Testis (tissue), 3 donors: ENCODE data around the gene CTNNA2. TPM values are rescaled to one million over a fixed set of nuclear protein-coding genes. Genes with fewer than 3 reads are reported as not detected.

ENCODE experiments used
- DNase-seq: peaks from one replicate; pipeline ENCODE4 v3.0.0-alpha.2; 2019
- H3K27ac ChIP-seq, 2 donors: fragments of 200-600 bp; sonication (generic); one replicate each; pipeline ENCODE4 v1.5.1; 2019
- H3K27me3 ChIP-seq: fragments of 200-600 bp; sonication (generic); one replicate; pipeline ENCODE4 v1.5.1; 2019
- H3K36me3 ChIP-seq: fragments of 200-600 bp; sonication (generic); one replicate; pipeline ENCODE4 v1.5.1; 2017; ENCODE audit warnings: low read depth; ENCODE audit errors: missing control alignments
- H3K4me1 ChIP-seq: fragments of 200-600 bp; sonication (generic); one replicate; pipeline ENCODE4 v1.5.1; 2019
- H3K4me3 ChIP-seq, 2 donors: fragments of 200-600 bp; sonication (generic); one replicate each; pipeline ENCODE4 v1.5.1; 2017 to 2019
- H3K9me3 ChIP-seq: fragments of 200-600 bp; sonication (generic); one replicate; pipeline ENCODE4 v1.5.1; 2017
- POLR2A ChIP-seq: fragments of 450-650 bp; IDR thresholded peaks from one replicate; pipeline ENCODE4 v1.6.1; 2017; ENCODE audit warnings: antibody characterized with exemption, mild to moderate bottlenecking, moderate library complexity
- WGBS, 2 donors: methylation state at CpG; one replicate each; pipeline ENCODE4 v1.1.5; 2018; 5-methylcytosine and 5-hydroxymethylcytosine counted together
- intact Hi-C: fragments of 100-400 bp; cut with DNase I; formaldehyde crosslinking; loops from one replicate; pipeline ENCODE4 v1.15.1; 2023; ENCODE audit warnings: low total_unique reads
- polyA plus RNA-seq: library from polyadenylated mRNA; stranded (reverse); fragments of 350-450 nt; fragmentation: Illumina TruSeq; extraction: RNeasy Lipid Tissue Mini Kit (QIAGEN cat#74804); gene quantifications from one replicate; pipeline ENCODE4 v1.2.3, GENCODE V29; 2014; ENCODE audit warnings: low read depth, low replicate concordance; ENCODE audit not compliant: insufficient read depth
- total RNA-seq, 2 donors: library from RNA; depleted of rRNA; stranded (reverse); fragments of >200 nt; gene quantifications; one replicate each; pipeline ENCODE4 v1.2.3, GENCODE V29; 2016
- TF ChIP-seq, protein P1 (sequence below), 3 experiments: fragments of 450-650 bp in 2 of 3; fragments of 200-600 bp in 1 of 3; sonication (generic) in 1 of 3; IDR thresholded peaks; one replicate each; pipeline ENCODE4 v1.5.1; 2016 to 2019; ENCODE audit warnings: antibody characterized with exemption in 3 of 3, mild to moderate bottlenecking in 2 of 3, moderate library complexity in 1 of 3

Gene CTNNA2
- total and polyA plus RNA-seq, 3 donors from 2014 or later = 36.8 to 44.5 (median 43.4) TPM

DNA sequence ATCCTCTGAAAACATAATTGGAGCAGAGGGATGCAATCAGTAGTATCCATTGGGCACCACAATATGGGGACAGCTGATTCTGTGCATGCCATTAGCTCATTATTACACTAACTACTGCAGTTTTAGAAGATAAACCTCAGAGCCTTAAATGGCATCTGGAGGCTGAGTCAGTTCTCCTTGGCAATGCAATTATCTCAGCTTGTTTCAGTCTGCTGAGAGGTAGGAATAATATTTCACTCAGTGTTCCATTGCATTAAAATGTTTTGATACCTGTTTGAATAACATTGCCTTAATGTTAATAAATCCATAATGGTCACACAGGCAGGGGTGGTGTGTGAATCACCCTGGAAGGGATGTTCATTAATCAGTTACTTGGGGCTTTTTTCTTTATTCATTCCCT lies 482.1 kb downstream of the CTNNA2 start:
- intact Hi-C loops = no loop called here
- Histone ChIP-seq H3K27ac (no peak overlapping the region), H3K9me3 (no peaks in the 10 kb centered on the region), H3K36me3 (no peaks in the 10 kb centered on the region), H3K27me3 (no peaks in the 10 kb centered on the region), H3K4me1 (no peaks in the 10 kb centered on the region), H3K4me3 (no peak overlapping the region)
- no peak for DNase-seq
- TF ChIP-seq, protein P1, sequence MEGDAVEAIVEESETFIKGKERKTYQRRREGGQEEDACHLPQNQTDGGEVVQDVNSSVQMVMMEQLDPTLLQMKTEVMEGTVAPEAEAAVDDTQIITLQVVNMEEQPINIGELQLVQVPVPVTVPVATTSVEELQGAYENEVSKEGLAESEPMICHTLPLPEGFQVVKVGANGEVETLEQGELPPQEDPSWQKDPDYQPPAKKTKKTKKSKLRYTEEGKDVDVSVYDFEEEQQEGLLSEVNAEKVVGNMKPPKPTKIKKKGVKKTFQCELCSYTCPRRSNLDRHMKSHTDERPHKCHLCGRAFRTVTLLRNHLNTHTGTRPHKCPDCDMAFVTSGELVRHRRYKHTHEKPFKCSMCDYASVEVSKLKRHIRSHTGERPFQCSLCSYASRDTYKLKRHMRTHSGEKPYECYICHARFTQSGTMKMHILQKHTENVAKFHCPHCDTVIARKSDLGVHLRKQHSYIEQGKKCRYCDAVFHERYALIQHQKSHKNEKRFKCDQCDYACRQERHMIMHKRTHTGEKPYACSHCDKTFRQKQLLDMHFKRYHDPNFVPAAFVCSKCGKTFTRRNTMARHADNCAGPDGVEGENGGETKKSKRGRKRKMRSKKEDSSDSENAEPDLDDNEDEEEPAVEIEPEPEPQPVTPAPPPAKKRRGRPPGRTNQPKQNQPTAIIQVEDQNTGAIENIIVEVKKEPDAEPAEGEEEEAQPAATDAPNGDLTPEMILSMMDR (IDR thresholded peaks at IDR 0.05) = no peak
- TF ChIP-seq POLR2A = no peak

DNA sequence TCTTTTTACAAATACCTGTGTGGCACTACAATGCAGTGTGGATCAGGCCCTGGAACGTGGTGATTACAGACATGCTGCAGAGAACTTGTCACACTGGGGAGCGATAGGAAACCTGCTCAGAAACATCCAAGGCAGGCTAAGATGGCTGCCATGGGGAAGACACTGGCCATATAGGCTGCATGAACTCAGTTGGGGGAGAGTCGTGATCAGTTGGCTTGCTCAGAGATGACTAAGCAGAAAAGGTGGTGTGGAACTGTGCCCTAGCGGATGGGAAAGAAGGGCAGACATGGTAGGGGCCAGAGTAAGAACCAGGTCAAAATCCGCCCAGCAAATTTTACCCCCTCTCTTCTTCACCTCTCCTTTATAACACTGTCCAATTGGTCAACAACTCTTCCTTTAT lies 483.9 kb downstream of the CTNNA2 start:
- Histone ChIP-seq H3K4me3 (no peak overlapping the region), H3K27ac (no peak overlapping the region), H3K9me3 (no peaks in the 10 kb centered on the region), H3K36me3 (no peaks in the 10 kb centered on the region), H3K27me3 (no peaks in the 10 kb centered on the region), H3K4me1 (no peaks in the 10 kb centered on the region)
- no peak for TF ChIP-seq POLR2A
- DNase-seq = no peak
- 85 to 93% methylated on average over 5 of the region's 5 CpGs for WGBS, 2 donors
- intact Hi-C loops = no loop called here

GRCh38 chr2:80001701-80002101 lies 488.9 kb downstream of the CTNNA2 start:
- Histone ChIP-seq H3K27ac (no peak overlapping the region), H3K4me1 (no peaks in the 10 kb centered on the region), H3K4me3 (no peak overlapping the region), H3K27me3 (no peaks in the 10 kb centered on the region), H3K36me3 (no peaks in the 10 kb centered on the region), H3K9me3 (no peaks in the 10 kb centered on the region)
- 44 to 48% methylated on average over 5 of the region's 5 CpGs for WGBS, 2 donors
- TF ChIP-seq POLR2A = no peak
- TF ChIP-seq, protein P1 (IDR thresholded peaks at IDR 0.05) = no peak
- intact Hi-C loops = no loop called here
- DNase-seq = no peak

- no peaks in the 10 kb centered on the region for H3K36me3 ChIP-seq
- no peak for TF ChIP-seq POLR2A
- H3K4me3 ChIP-seq = no peak overlapping the region
- intact Hi-C loops = no loop called here
- H3K27ac ChIP-seq = no peak overlapping the region
- no peaks in the 10 kb centered on the region for H3K4me1 ChIP-seq
- H3K27me3 ChIP-seq = no peaks in the 10 kb centered on the region
- H3K9me3 ChIP-seq = no peaks in the 10 kb centered on the region
- DNase-seq = no peak
- WGBS, 2 donors = 65 to 75% methylated on average over 3 of the region's 3 CpGs
Observed at GRCh38 chr2:80002112-80002511, 489.3 kb downstream of the CTNNA2 start.

DNA sequence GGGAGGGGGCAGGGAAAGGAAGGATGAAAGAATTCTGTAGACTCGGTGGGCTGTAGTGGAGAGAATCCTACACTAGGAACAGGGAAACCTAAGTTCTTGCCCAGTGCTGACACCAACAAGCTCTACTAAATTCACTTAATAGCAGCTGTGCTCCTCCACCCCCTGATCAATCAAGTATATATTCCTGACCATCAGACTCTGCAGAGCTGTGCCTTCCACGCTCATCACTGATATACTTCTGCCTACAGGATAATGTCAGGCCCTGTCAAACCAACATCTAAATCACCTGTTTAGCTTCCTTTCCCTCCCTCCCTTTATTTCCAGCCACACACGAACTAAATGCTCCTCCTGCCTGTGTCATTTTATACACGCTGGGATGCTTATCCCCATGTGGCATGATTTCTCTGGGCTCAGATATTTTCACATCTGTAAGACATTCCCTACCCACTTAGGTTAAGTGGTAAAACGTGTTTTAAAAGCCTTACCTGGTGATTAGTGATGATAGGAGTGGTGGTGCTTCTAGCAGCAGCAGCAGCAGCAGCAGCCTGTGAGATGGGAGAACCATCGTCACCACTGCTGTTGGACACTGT lies 489.8 kb downstream of the CTNNA2 start:
- no peak for TF ChIP-seq POLR2A
- TF ChIP-seq, protein P1 (IDR thresholded peaks at IDR 0.05) = no peak
- no peak overlapping the region for H3K27ac ChIP-seq
- WGBS, 2 donors = 77 to 78% methylated on average over 6 of the region's 6 CpGs
- H3K27me3 ChIP-seq = no peaks in the 10 kb centered on the region
- H3K4me3 ChIP-seq = no peak overlapping the region
- H3K36me3 ChIP-seq = no peaks in the 10 kb centered on the region
- H3K4me1 ChIP-seq = no peaks in the 10 kb centered on the region
- no peaks in the 10 kb centered on the region for H3K9me3 ChIP-seq
- no peak for DNase-seq
- intact Hi-C loops = no loop called here
